ENCODE measurements around the gene ADO. TPM values are rescaled to one million over a fixed set of nuclear protein-coding genes. Genes with fewer than 3 reads are reported as not detected.
A peak's percentile ranks its signal among the peaks of the same experiment; 100 is the strongest.

ADO gene
- total RNA-seq (2021; ENCODE audit: unreplicated experiment) (26.2 TPM), Bru-seq, nascent RNA (percentile 89 among the genes with signal in this experiment), BruChase-seq, experiment 1, labeled RNA remaining after a 6-hour chase (percentile 91 among the genes with signal in this experiment), BruChase-seq, experiment 2, labeled RNA remaining after a 2-hour chase (percentile 99 among the genes with signal in this experiment)
- 10.4 and 13.8 TPM in 2 replicates for polyA plus RNA-seq (2012)
- long read RNA-seq, transcript ADO-201 (1 exons, 3,627 nt), result major isoform, 45 of 45 reads
- long read RNA-seq, partial matches to known transcripts, result 0 of 45 reads
- long read RNA-seq, other reads (novel, unspliced or antisense), result 0 of 45 reads

DNA sequence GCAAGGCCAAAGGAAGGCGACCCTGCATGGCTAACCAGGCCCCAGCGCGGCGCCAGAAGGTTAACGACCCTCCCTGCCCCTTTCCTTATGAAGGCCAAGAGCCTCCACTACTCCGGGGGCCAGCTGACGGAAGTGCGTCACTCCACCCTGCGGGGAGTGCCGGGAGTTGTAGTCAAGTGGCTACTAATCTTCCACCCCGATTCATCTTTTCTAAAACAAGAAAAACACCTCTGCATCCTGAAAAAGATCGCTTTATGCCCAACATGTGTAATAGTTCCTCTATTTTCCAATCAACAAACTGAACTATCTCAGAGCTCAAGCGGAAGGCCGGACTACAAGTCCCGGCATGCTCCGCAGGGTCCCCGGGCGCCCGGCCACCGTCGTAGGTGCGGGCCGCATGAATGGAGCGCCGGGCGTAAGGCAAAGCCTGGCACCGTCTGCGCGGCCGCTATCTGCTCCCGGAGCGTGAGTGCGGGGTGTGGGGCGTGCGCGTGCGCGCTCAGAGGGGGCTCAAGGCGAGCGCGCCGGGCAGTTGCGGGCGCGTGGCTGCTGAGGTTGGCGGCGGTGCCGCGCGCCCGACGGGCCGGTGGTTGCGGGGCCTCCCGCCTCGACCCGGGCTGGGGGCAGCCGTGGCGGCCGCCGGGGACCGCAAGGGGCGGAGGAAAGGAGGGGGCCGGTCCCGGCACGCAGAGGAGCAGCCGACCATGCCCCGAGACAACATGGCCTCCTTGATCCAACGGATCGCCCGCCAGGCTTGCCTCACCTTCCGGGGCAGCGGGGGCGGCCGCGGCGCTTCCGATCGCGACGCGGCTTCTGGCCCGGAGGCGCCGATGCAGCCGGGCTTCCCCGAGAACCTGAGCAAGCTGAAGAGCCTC is at the start of gene ADO:
Gene ADO (plus strand): TSS at position 365 of the 875 bp plus-strand sequence. CDS start 340 bp downstream, at position 705.
- Histone ChIP-seq H3K79me2 (ENCODE audit: insufficient read depth, low read length) (peaks cover 40% of the 10 kb centered on the region), H3K27me3 (ENCODE audit: insufficient read depth, low read length) (no peaks in the 10 kb centered on the region), H3K4me2 (ENCODE audit: low read length) (peak within 1 kb of the TSS; percentile 92), H3K9me2 (ENCODE audit: insufficient read depth) (no peaks in the 10 kb centered on the region), H2AFZ (ENCODE audit: low read depth, low read length, poor library complexity, severe bottlenecking) (peak within 1 kb of the TSS; percentile 73), H3K27ac (ENCODE audit: low read depth, low read length) (peak within 1 kb of the TSS; percentile 90), H3K9ac (ENCODE audit: low read length) (peak within 1 kb of the TSS; percentile 84), H3K4me1 (ENCODE audit: control insufficient read depth in 1 of 2, insufficient read depth in 2 of 2, low read length in 2 of 2) (peaks cover 4 to 16% of the 10 kb centered on the region in 2 experiments; a peak in 3 of 4 replicates), H4K20me1 (ENCODE audit: insufficient read depth) (peaks cover 11% of the 10 kb centered on the region; the same call in 1 of the 2 replicates), H3K4me3 (replicated peaks in 1 of 2; ENCODE audit: low read depth in 1 of 2, low read length in 2 of 2) (peak within 1 kb of the TSS; percentile 71 to 90), H3K9me3 (ENCODE audit: control insufficient read depth in 1 of 2, insufficient read depth in 1 of 2, low read depth in 1 of 2, low read length in 2 of 2) (no peaks in the 10 kb centered on the region), H3K36me3 (ENCODE audit: control insufficient read depth in 1 of 2, insufficient read depth in 2 of 2, low read length in 2 of 2) (no peaks in the 10 kb centered on the region; a peak in 1 of 4 replicates)
- ATAC-seq (peak; percentile 90), DNase-seq (ENCODE audit: low read depth, low spot score) (peak; percentile 70)
- TF ChIP-seq ZFX (IDR thresholded peaks at IDR 0.05), result no peak; the same call in none of the 2 replicates
- TF ChIP-seq, protein P1, sequence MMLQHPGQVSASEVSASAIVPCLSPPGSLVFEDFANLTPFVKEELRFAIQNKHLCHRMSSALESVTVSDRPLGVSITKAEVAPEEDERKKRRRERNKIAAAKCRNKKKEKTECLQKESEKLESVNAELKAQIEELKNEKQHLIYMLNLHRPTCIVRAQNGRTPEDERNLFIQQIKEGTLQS (IDR thresholded peaks at IDR 0.05), result no peak
- TF ChIP-seq SRF (IDR thresholded peaks at IDR 0.05; ENCODE audit: low read depth), result no peak
- no peak for TF ChIP-seq EZH2 (IDR thresholded peaks at IDR 0.05)
- no peak for TF ChIP-seq ZNF274 (IDR thresholded peaks at IDR 0.05; ENCODE audit: low read depth, low read length)
- no peak for TF ChIP-seq CEBPB (IDR thresholded peaks at IDR 0.05; ENCODE audit: low read depth)
- peak; percentile 15 for TF ChIP-seq YY1 (IDR thresholded peaks at IDR 0.05; ENCODE audit: extremely low read depth, insufficient replicate concordance, low read depth, low read length)
- TF ChIP-seq JUND (IDR thresholded peaks at IDR 0.05), result no peak
- no peak for TF ChIP-seq RAD21 (IDR thresholded peaks at IDR 0.05; ENCODE audit: low read depth)
- 0 out of 2 replicates have a peak, but pooled peaks have one; percentile 18 for TF ChIP-seq CBX3 (IDR thresholded peaks at IDR 0.05; ENCODE audit: low read depth)
- TF ChIP-seq EZH2phosphoT487 (IDR thresholded peaks at IDR 0.05; ENCODE audit: borderline replicate concordance), result no peak
- TF ChIP-seq SIN3A (IDR thresholded peaks at IDR 0.05; ENCODE audit: low read depth), result peak; percentile 21; the same call in 1 of the 2 replicates
- peak; percentile 66 for TF ChIP-seq TCF7L2 (IDR thresholded peaks at IDR 0.05; ENCODE audit: borderline replicate concordance, extremely low read depth, insufficient read depth, insufficient read length)
- no peak for TF ChIP-seq ZBTB33 (IDR thresholded peaks at IDR 0.05; ENCODE audit: extremely low read depth, insufficient replicate concordance, low read length)
- peak; percentile 25 for TF ChIP-seq POLR2A (IDR thresholded peaks at IDR 0.05; ENCODE audit: borderline replicate concordance, extremely low read depth, insufficient read depth, insufficient read length)
- TF ChIP-seq EGR1 (IDR thresholded peaks at IDR 0.05; ENCODE audit: low read depth), result no peak
- TF ChIP-seq, protein P2, sequence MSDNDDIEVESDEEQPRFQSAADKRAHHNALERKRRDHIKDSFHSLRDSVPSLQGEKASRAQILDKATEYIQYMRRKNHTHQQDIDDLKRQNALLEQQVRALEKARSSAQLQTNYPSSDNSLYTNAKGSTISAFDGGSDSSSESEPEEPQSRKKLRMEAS (IDR thresholded peaks at IDR 0.05), result peak; percentile 70
- TF ChIP-seq, protein P3, sequence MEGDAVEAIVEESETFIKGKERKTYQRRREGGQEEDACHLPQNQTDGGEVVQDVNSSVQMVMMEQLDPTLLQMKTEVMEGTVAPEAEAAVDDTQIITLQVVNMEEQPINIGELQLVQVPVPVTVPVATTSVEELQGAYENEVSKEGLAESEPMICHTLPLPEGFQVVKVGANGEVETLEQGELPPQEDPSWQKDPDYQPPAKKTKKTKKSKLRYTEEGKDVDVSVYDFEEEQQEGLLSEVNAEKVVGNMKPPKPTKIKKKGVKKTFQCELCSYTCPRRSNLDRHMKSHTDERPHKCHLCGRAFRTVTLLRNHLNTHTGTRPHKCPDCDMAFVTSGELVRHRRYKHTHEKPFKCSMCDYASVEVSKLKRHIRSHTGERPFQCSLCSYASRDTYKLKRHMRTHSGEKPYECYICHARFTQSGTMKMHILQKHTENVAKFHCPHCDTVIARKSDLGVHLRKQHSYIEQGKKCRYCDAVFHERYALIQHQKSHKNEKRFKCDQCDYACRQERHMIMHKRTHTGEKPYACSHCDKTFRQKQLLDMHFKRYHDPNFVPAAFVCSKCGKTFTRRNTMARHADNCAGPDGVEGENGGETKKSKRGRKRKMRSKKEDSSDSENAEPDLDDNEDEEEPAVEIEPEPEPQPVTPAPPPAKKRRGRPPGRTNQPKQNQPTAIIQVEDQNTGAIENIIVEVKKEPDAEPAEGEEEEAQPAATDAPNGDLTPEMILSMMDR (IDR thresholded peaks at IDR 0.05 in 2 of 3, conservative IDR thresholded peaks at IDR 0.05 in 1 of 3; ENCODE audit: borderline replicate concordance in 1 of 3, insufficient read depth in 1 of 3, low read depth in 2 of 3, low read length in 2 of 3), result no peak
- peak; percentile 63 for TF ChIP-seq POLR2AphosphoS5 (IDR thresholded peaks at IDR 0.05; ENCODE audit: low read depth, low read length)
- TF ChIP-seq FOSL1 (IDR thresholded peaks at IDR 0.05; ENCODE audit: low read depth), result no peak
- no peak for TF ChIP-seq SP1 (IDR thresholded peaks at IDR 0.05; ENCODE audit: low read depth)
- intact Hi-C loops (cut with micrococcal nuclease), result no loop called here
- CTCF ChIA-PET, result interaction anchor here (1.7 to 2.1 kb wide), 2 partner anchors 12 to 14 kb away, joined by 4 to 5 read pairs; partner anchors contain the start of gene EGR2
- RAD21 ChIA-PET (ENCODE audit: low non-redundant PET in 1 of 2, low total read pairs in 2 of 2, uncharacterized antibody in 2 of 2, unreplicated experiment in 2 of 2), result interaction anchor here in 1 of 2 experiments (0.6 kb wide), 1 partner anchor 1710 kb away, joined by 3 read pairs; no protein-coding TSS in a partner anchor
- POLR2A ChIA-PET, result interaction anchor here (0.6 to 2.1 kb wide), 3 partner anchors 12 to 141 kb away, joined by 4 to 9 read pairs (median 5); partner anchors contain the start of gene EGR2
- no TSS peak for BruUV-seq (replicated peaks)
